Mucosa of gallbladder (tissue), 1 donor: ENCODE measurements around the gene HIC2. TPM values are rescaled to one million over a fixed set of nuclear protein-coding genes. Genes with fewer than 3 reads are reported as not detected.
"Not testable (repeated sequence)": the region's sequence is repeated elsewhere in the genome, so short reads cannot be mapped to it uniquely, and the experiment has no call there.

Experiments
- DNase-seq: peaks from one replicate; pipeline ENCODE4 v3.0.0-alpha.2; 2020; ENCODE audit warnings: low spot score
- total RNA-seq: library from RNA; stranded (reverse); gene quantifications from one replicate; pipeline ENCODE4 v1.2.1, GENCODE V29; 2021
- donor health status: DM: no; HTN: no; CAD: no.

The HIC2 gene
- total RNA-seq, 1 donor from 2014 or later = 4.5 TPM

DNA sequence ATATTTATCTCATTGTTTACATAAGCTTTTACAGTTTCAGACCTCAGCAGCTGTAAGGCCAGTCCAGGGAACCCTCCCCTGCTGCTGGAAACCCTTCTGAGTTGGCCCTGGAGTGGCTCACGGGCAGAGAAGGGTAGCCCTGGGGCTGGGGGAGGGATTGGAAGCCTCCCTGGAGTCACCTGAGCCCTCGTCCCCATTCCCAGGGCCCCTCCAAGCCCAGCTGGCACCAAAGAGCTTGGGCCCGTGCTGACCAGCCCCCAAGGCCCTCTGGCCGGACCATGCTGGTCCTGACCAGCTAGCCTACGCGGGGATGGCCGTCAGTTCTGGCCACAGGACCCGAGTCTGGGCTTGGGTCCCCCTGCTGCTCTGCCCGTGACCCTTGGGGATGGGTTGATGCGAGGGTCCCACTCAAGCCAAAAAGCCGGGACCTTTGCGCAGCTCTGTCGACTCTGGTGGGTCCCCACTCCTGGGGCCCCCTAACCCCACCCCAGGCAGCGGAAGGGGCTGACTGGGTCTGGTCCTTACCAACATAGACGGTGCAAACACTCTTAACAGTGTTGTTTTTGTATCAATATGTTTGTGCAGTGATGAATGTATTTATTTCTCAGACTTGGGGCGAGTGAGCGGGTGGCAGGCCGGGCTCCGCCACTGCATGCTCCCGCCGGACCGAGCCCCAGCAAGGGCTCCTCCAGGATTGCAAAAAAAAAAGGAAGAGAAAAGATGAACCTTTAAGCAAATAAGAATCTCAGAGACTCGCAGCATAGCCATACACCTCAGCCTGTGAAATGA, 32.6 kb downstream of the HIC2 start:
- DNase-seq = peak; percentile 7

DNA sequence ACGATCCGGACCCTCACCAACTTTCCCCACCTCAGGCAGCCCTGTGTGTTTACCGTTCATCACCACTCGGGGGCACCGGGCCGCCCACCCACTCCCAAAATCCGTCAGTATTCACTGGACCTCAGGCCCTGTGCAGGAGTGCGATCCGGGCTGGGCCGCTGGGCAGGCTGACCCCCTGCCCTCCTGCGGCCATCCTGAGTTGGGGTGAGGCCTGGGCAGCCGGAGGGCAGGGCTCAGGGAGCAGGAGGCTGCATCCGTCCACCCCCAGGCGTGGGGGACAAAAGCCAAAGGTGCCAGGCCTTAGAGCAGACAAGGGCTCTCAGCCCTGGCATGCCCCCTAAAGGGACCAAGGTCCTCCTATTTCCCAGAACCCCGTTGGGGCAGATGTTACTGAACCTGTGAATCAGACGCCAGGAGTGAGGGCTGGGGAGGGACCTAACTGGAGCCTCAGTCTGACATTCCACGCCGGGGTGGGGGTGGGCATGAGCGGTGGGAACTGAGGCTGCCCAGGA, 33.2 kb downstream of the HIC2 start:
- peak; percentile 9 for DNase-seq

DNA sequence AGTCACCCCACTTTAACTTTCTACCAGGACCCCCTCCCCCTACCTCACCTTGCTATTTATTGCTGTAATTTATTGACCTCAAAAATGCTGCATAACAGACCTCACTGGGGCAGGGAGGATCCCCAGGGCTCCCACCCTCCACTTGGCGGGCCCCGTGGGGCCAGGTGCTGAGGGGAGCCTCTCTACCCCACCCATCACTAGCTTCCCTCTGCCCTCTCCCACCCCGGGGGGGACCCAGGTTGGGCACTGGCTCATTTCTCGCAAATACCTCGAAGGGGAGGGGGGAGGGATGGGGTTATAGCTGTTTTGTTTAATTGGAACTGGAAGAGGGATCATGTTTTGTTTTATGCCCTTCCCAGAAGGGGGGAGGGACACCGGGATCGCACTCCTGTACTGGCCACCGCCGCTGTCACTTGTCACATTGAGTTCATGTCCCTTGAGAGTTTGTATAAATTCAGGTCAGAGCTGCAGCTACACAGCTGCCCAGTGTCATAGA, 33.7 kb downstream of the HIC2 start:
- peak; percentile 5 for DNase-seq

DNA sequence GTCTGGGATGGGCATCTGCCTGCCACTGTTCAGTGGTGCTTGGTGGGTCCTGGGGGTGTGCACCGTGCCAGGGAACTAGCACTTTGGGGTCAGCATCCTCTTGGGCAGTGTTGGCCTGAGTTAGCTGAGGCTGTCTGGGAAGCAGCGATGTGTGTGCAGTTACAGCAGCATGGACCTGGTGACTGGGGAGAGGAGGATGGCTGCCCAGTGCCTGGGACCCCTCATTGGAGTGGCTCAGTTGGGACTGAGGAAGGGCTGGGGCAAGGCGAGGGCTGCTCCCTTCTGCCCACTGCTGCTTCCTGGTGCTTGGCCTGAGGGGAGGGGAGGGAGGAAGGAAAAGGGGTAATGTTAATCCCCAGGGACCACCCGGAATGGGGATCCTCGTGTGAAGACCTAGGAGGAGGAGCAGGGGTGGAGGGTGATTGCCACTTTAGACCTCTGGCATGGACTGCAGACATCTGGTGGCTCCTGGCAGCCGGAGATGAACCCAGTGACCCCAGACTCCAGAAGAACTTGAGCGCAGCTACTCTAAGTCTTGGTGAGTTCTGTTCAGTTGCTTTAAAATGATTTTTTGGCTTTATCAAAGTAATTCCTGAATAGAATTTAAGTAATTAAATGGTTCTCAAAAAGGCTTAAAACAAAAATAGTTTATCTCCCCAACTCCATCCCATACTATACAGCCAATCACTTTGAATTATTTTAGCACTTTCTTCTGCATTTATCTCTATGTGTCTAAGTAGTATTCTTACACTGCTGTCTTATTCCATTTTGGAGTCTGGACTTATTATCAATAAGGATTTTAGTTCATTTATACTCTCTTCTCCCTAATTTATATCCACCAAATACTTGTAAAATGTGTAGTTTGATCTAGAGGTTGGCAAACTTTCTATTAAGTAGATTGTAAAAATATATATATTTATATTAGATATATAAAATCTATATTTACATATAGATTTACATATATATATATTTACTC, 34.7 kb downstream of the HIC2 start:
- peak; percentile 5 for DNase-seq

DNA sequence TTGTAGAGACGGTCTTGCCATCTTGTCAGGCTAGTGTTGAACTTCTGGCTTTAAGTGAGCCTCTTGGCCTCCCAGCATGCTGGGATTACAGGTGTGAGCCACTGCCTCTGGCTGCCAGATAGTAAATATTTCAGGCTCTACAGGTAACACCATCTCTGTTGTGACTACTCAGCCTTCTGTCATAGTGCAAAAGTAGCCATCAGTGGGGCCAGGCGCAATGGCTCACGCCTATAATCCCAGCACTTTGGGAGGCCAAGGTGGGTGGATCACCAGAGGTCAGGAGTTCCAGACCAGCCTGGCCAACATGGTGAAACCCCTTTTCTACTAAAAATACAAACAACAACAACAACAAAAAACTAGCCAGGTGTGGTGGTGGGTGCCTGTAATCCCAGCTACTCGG, 35.5 kb downstream of the HIC2 start:
- DNase-seq = not testable (repeated sequence)

DNA sequence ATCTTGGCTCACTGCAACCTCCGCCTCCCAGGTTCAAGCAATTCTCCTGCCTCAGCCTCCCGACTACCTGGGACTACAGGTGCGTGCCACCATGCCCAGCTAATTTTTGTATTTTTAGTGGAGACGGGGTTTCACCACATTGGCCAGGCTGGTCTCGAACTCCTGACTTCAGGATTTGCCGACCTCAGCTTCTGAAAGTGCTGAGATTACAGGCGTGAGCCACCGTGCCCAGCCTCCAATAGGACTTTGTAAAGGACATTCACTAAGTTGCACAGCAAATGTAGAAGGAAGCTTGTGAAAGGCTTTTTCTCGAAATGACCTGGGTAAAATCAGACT, 37.8 kb downstream of the HIC2 start:
- peak; percentile 4 for DNase-seq

DNA sequence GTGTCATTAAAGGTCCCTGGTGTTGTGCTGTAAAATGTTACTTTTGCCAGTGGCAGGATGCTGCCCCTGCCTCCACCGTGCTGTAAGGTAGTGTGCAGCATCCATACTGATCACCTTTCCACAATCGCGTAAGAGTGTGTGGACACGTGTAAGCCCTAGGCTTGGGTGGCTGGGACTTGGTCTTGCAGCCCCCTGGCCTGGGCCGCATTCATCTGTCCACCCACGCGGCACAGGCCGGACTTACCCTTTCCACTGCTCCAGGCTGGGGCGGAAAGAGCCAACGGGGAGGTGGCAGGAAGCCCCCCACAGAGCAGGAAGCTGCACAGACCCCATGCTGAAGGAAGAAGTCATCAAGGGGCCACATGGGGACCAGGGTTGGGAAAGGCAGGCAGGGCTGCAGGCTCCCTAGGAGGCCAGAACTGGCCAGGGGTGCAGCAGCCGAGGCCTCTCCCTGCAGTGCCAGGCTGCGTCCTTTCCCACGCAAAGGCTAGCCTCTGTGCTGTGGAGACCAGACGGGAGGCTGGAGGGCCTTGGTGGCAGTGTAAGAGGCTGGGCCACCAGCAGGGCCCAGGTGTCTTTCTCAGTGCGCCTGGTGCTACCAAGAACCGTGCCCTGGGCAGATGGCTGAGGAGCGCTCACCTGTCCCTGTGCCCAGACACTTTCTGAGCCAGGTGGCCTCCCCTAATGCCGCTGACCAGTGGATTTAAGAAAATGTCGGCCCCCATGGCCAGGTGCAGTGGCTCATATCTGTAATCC, 38.3 kb downstream of the HIC2 start:
- peak; percentile 8 for DNase-seq

DNA sequence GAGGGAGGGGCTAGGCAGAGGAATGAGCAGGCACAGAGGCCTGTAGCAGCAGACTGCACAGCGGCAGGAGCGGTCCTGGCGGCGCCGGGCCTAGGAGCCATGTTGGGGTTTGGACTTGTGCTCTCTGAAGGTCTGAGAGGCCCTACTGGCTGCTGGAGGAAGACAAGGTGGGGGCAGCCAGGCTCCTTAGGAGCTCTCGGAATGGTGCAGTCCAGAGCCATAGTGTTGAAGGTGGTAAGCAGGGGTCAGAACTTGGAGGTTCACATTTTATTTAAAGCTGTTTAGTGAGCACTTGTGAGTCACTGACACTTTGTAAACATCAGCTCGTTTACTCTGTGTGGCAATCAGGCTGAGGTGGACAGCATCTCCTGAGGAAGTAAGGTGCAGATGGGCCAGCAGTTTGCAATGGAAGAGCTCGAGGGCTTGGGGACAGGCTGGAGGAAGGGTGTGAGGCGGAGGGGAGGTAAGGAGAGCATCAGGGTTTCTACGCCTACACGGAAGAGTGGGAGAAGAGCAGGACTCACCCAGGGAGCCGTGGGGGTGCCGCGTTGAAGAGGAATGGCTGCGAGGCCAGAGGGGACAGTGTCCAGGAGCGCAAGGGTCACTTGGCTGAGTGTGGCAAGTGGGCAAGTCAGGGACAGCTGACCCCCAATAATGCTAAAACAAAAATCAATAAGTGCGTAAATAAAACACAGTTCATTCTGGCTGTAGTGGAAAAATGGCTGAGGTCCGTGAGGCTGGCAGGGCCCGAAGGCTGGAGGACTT, 40.0 kb downstream of the HIC2 start:
- peak; percentile 9 for DNase-seq

DNA sequence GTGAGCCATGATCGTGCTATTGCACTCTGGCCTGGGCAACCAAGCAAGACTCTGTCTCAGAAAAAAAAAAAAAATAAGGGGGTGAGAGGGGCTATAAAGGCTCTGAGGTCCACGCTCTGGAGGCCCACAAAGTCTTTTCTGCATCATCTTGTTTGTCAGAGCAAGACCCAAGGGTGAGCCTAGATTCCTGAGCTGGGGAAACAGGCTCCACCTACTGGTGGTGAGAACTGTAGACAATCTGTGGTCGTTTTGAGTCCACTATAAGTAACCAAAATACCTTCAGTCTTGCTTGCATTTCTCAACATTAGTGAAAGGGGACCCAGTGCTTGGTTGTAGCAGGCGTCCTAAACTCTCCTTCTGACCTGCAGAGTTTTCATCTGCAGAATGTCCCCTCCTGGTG, 45.5 kb downstream of the HIC2 start:
- DNase-seq = not testable (repeated sequence)

DNA sequence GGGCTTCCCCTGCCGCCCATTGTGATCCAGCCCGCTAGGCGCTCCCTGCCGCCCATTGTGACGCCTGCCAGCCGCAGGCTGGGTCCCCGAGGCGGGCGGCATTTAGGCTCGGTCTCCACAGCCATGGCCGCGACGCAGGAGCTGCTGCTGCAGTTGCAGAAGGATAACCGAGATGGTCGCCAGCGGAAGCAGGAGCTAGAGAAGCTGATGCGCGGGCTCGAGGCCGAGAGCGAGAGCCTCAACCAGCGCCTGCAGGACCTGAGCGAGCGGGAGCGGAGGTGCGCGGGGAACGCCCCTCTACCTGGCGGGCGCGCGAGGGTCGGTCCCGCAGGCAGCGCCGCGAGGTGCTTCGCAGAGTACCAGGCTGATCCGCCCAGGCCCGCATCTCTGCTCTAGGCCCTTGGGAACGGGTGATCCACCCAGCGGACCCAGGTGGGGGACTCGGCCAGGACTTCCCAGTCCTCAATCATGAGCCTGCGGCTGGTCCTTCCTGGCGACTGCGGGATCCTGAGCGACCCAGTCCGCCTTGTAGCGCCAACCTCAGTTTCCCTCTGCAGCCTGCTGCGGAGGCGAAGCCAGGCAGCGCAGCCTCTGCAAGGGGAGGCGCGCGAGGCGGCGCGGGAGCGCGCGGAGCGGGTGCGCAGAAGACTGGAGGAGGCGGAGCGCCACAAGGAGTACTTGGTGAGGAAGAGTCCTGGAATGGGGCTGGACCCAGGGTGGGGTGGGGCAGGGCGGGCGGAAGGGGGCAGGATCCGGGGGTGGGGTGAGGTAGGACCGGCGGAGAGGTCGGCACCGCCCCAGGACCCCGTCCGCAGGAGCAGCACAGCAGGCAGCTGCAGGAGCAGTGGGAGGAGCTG, 50.4 kb downstream of the HIC2 start, which contains the start of gene TMEM191C:
TSS of gene TMEM191C (plus strand) at position 51 of the 857 bp plus-strand sequence. CDS start at position 124, 73 bp downstream.
- not testable (repeated sequence) for DNase-seq

DNA sequence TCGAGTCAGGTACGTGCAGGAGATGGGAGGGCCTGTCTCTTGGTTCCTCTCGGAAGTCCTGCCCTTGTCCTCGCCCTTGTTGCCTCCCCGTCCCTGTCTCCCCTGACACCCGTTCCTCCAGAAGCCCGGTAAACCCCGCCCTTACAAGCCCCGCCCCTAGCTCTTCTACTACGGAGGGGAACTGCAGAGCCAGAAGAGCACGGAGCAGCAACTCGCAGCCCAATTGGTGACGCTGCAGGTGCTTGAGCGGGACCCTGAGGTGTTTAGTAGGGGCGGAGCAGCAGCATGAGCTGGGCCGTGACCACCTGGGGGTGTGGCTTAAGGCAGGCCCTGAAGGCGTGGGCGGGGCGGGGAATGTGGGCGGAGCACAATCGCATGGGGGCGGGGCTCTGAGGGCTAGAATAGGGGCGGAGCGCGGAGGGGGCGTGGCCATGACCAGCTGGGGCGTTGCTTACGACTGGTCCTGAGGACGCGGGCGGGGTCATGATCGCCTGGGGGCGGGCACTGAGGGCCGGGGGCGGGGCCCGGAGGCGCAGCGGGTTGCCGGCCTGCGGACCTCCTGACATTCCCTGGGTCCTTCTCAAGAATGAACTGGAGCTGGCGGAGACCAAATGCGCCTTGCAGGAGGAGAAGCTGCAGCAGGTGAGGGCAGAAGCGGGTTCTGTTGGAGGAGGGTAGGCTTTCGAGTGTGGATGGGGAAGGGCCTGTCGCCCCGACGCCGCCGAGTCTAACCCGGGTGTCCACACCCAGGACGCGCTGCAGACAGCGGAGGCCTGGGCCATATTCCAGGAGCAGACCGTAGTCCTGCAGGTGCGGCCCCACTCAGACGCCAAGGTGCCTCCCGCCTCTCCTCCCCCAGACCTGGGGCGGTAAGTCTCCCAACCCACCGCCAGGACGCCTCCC, 51.3 kb downstream of the HIC2 start:
- peak; percentile 91 for DNase-seq

DNA sequence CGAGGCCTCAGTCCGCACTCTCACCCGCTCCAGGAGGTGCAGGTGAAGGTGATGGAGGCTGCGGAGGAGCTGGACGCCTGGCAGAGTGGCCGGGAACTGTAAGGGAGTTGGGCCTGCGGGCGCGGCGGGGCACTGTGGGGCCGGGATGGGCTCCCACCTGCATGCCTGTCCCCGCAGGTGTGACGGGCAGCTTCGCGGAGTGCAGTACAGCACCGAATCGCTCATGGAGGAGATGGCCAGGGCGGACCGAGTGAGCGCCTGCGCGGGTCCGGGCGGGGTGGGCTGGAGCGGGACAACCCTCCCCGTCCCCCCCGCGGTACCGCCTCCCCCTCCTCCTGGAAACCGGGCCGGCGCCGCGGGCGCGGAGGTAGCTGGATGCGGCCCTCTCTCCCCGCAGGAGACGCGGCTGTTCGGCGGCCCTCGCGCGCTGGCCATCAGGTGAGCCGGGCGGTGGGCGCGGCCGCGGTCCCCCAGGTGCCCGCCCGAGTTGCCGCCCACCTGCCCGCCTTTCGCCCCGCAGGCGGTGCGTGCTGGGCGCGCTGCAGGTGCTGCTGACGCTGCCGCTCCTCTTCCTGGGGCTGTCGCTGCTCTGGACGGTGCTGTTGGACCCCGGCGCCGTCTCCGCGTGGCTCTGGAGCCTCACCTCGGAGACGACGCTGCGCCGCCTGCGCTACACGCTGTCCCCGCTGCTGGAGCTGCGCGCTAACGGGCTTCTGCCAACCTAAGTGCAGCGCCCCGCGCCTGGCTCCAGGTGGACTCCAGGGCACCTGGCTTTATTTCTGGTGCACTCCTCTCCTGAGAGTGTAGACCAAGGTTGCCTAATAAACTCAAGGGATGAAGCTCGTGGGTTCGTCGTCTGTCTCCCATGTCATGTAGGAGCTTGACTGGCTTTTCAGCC, 52.2 kb downstream of the HIC2 start:
- DNase-seq = not testable (repeated sequence)

DNA sequence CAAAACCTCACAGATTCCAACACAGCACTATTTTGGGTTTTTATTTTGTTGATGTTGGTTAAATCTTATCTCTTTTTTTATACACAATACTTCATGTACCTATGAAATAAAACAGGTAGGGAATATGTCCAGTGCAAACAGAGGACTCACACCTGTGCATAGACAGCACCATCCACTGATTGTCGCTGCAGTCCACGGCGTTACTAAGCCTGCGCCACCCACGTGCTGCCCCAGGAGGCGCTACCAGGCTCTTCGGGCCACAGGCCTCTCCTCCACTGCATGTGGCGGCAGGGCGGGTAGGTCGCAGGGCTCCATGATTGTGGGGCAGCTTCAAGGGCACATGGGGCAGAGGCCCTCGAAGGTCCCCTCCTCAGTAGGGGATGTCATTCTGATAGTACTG, 55.8 kb downstream of the HIC2 start:
- not testable (repeated sequence) for DNase-seq

DNA sequence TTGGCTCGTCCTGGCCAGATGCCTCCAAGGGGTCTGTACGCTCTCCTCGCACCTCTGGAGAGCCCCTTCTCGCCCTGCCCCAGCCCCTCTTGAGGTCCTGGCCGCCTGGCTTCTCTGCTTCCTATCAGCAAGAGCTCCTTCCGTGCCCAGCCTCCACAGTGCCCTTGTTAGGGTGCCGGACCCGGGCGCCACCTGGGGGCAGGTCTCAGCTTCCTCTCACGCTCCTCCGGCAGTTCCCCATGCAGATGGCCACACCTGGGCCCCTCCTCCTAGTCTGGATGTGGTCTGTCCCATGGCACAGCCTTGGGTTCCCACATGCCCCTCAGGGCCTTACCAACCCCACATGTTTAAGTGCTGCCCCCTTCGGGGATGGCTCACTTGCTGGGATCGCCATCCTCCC, 56.5 kb downstream of the HIC2 start:
- not testable (repeated sequence) for DNase-seq

DNA sequence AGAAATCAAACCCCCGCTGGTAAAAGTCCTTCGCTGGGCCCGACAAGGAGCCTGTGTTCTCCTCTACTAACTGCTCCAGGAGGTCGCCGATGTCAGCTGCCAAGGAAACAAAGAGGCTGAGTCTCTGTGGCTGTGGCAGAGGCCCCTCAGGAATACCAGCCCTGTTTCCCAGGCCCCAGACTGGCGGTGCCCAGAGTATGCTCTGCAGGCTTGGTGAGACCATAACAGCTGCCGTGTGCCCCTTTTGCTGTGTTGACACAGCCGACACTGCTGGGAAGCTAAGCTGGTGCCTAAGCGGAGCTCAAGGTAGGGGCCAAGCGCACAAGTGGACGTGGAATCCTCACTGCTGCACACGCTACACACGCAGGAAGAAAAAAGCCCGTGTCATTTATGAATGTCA, 66.9 kb downstream of the HIC2 start:
- DNase-seq = not testable (repeated sequence)

DNA sequence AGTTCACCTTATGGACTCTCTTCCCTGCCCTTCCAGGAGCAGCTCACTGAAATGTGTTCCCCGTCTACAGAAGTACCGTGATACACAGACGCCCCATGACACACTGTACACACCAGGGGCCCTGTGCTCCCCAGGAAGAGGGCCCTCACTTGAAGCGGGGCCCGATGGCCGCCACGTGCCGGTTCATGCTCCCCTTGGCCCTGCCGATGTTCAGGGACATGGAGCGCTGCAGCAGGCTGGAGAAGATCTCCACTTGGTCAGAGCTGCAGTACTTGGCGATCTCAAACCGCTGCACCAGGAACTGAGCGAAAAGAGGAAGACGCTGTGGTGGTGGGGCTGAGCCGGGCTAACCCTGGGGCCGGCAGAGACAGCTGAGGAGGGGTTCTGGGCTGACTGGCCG, 70.6 kb downstream of the HIC2 start:
- DNase-seq = not testable (repeated sequence)

DNA sequence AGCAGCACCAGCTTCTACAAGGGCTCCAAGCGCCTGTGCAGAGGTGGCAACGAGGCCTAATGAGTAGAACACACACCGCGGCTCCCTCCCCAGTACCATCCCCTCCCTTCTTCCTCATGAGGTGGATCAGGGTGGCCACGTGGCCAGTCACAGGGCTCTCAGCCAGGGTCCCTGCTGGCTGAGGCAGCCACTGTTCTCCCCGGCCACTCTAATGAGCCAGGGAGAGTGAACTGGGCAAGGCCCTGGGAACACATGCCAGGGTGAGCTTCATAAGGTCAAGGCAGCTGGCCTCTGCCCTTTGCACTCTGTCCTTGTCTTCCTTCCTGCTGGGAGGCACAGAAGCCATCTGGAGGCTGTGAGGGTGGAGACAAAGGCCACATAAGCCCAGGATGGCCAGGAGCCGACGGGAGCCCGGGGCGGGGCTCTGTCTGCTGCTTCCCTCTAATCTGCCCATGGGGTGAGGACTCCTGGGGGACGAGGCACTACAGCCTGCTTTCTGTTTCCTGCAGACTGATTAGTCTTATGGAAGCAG, 72.0 kb downstream of the HIC2 start:
- not testable (repeated sequence) for DNase-seq
